Body of pancreas (tissue), 4 donors: ENCODE results near the gene ZNF275.
A peak's percentile ranks its signal among the peaks of the same experiment; 100 is the strongest.

Experiments
- CTCF ChIP-seq, 7 experiments: fragments of 450-650 bp in 4 of 7; fragments of 200-600 bp in 3 of 7; sonication (generic) in 3 of 7; IDR thresholded peaks; one replicate each; pipeline ENCODE4 v1.5.1; 2016 to 2019; ENCODE audit warnings: antibody characterized with exemption in 7 of 7
- POLR2A ChIP-seq, 3 donors: fragments of 450-650 bp; IDR thresholded peaks; one replicate each; pipeline ENCODE4 v1.6.1; 2016; ENCODE audit warnings: antibody characterized with exemption in 3 of 3, mild to moderate bottlenecking in 2 of 3

- TF ChIP-seq CTCF (IDR thresholded peaks at IDR 0.05) (peak in 6 of 7 experiments; percentile 10 to 48 (median 36)), POLR2A (IDR thresholded peaks at IDR 0.05) (no peak)
These were observed 66.5 kb downstream of the ZNF275 start for GRCh38 chrX:153400146-153401132.
